SK-N-SH treated with all-trans-retinoic acid at 6 μM for 48 hours (cell line): ENCODE measurements around the gene BRPF1.

Source experiments
- ESRRG ChIP-seq: fragments of 250-450 bp; sonication (Bioruptor Pico); IDR thresholded peaks from 2 replicates; pipeline ENCODE4 v1.6.1; 2021; ENCODE audit warnings: mild to moderate bottlenecking
- GLIS3 ChIP-seq: fragments of 250-450 bp; sonication (Bioruptor Pico); IDR thresholded peaks from 2 replicates; pipeline ENCODE4 v1.5.0; 2020; ENCODE audit warnings: mild to moderate bottlenecking, moderate library complexity
- ZFP3 ChIP-seq: fragments of 250-450 bp; sonication (Bioruptor Pico); IDR thresholded peaks from 2 replicates; pipeline ENCODE4 v1.5.0; 2020; ENCODE audit warnings: mild to moderate bottlenecking, moderate library complexity
- ZFP30 ChIP-seq: fragments of 450-650 bp; formaldehyde crosslinking; IDR thresholded peaks from 2 replicates; pipeline ENCODE4 v1.5.0; 2022; ENCODE audit warnings: mild to moderate bottlenecking, moderate library complexity
- TF ChIP-seq, protein P1 (sequence below): fragments of 250-450 bp; sonication (Bioruptor Pico); IDR thresholded peaks from 2 replicates; pipeline ENCODE4 v1.5.1; 2020; ENCODE audit warnings: low read depth, mild to moderate bottlenecking, moderate library complexity
- TF ChIP-seq, protein P2 (sequence below): fragments of 250-450 bp; sonication (Bioruptor Pico); IDR thresholded peaks from 2 replicates; pipeline ENCODE4 v1.8.0; 2020; ENCODE audit warnings: mild to moderate bottlenecking, moderate library complexity, borderline replicate concordance

DNA sequence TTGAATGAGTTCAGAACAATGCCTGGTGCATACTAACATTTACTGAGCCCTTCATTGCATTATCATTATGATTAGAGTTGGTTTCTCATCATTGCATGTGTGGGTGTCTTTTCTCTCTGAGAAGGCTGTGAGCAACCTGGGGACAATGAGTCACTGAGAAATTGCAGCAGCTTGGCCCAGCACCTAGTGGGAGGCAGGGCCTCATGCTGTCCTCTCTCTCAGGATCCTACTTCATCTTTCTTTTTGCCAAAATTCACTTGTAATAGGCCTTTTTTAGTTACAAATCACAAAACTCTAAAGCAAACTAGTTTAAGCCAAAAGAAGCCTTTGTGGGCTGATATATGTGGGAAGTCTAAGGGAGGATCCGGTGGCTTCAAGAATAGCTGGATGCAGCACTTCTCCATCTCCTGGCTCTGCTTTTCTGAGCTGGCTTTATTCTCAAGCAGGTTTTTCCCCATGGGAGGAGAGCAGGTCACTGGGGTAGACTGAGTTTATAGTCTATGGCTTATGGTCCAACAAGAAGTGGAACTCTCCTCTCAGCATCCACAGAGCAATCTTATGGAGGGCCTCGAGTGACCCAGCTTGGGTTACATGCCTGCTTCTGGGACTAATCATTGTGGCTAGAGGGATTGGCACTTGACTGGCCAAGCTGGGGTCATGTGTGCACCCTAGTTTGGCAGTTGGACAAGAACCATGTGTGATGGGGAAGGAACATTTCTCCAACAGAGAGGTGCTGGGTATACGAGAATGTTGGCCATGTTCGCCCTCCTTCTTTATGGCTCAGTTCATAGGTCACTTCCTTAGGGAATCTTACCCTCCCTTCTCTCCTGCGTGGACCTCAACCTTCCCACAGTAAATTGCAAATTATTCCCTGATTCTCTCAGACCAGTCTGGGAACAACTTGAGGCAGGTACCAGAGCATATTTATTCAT, 46.9 kb downstream of the BRPF1 start:
- TF ChIP-seq, protein P1, sequence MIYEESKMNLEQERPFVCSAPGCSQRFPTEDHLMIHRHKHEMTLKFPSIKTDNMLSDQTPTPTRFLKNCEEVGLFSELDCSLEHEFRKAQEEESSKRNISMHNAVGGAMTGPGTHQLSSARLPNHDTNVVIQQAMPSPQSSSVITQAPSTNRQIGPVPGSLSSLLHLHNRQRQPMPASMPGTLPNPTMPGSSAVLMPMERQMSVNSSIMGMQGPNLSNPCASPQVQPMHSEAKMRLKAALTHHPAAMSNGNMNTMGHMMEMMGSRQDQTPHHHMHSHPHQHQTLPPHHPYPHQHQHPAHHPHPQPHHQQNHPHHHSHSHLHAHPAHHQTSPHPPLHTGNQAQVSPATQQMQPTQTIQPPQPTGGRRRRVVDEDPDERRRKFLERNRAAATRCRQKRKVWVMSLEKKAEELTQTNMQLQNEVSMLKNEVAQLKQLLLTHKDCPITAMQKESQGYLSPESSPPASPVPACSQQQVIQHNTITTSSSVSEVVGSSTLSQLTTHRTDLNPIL (CRISPR knock-in tag), result no peak
- TF ChIP-seq, protein P2, sequence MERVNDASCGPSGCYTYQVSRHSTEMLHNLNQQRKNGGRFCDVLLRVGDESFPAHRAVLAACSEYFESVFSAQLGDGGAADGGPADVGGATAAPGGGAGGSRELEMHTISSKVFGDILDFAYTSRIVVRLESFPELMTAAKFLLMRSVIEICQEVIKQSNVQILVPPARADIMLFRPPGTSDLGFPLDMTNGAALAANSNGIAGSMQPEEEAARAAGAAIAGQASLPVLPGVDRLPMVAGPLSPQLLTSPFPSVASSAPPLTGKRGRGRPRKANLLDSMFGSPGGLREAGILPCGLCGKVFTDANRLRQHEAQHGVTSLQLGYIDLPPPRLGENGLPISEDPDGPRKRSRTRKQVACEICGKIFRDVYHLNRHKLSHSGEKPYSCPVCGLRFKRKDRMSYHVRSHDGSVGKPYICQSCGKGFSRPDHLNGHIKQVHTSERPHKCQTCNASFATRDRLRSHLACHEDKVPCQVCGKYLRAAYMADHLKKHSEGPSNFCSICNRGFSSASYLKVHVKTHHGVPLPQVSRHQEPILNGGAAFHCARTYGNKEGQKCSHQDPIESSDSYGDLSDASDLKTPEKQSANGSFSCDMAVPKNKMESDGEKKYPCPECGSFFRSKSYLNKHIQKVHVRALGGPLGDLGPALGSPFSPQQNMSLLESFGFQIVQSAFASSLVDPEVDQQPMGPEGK, result no peak
- no peak for TF ChIP-seq ESRRG (CRISPR knock-in tag)
- TF ChIP-seq GLIS3 (CRISPR knock-in tag), result no peak
- TF ChIP-seq ZFP3 (CRISPR knock-in tag), result no peak
- TF ChIP-seq ZFP30, result no peak
